ENCODE results near the gene STXBP3. TPM values are rescaled to one million over a fixed set of nuclear protein-coding genes. Genes with fewer than 3 reads are reported as not detected.

The STXBP3 gene
- total RNA-seq, 4 donors from 2014 or later, result 18.4 to 39.4 (median 24.3) TPM

- Histone ChIP-seq H3K4me1 (peaks cover 0 to under 1% of the 10 kb centered on the region in 2 donors), H3K36me3 (no peaks in the 10 kb centered on the region), H3K9me3 (no peaks in the 10 kb centered on the region), H3K4me3 (no peak overlapping the region), H3K27me3 (no peaks in the 10 kb centered on the region), H3K27ac (no peak overlapping the region)
- no peak for ATAC-seq
- TF ChIP-seq POLR2A (IDR thresholded peaks at IDR 0.05), result no peak
- TF ChIP-seq CTCF (IDR thresholded peaks at IDR 0.05 in 4 of 5, conservative IDR thresholded peaks at IDR 0.05 in 1 of 5), result no peak
- in situ Hi-C loops (cut with MboI; ENCODE audit: low sequenced_read_pairs in 4 of 4), result loop anchor here in 3 of 4 donors (10.0 kb wide), 2 partner anchors 47 to 163 kb away; partner anchors contain the start of gene PRPF38B (in 2 of the 3)
- no peak for DNase-seq
- intact Hi-C loops (cut with DNase I; ENCODE audit: low total_unique reads), result loop anchor here (10.0 kb wide), 1 partner anchor 353 kb away; the partner anchor contains the start of gene TMEM167B
These were observed 4.2 kb upstream of the STXBP3 start for GRCh38 chr1:108742253-108742652.

GRCh38 chr1:108745980-108746381, 493 bp upstream of the STXBP3 start:
- in situ Hi-C loops (cut with MboI; ENCODE audit: low sequenced_read_pairs in 4 of 4) (loop anchor here in 3 of 4 donors (5.0 to 10.0 kb wide), 3 partner anchors 49 to 159 kb away; partner anchors contain the start of gene PRPF38B (in 2 of the 3)), intact Hi-C loops (cut with DNase I; ENCODE audit: low total_unique reads) (loop anchor here (1.0 to 10.0 kb wide), 5 partner anchors 54 to 349 kb away; partner anchors contain the start of genes EEIG2, PRPF38B and TMEM167B)
- DNase-seq (no peak), ATAC-seq (no peak)
- Histone ChIP-seq H3K9me3 (no peaks in the 10 kb centered on the region), H3K27ac (peak overlapping the region; percentile 91 to 98 (median 96)), H3K4me3 (peak overlapping the region in 3 of 4 donors; percentile 88 to 93 (median 89)), H3K4me1 (peaks cover 5 to 14% of the 10 kb centered on the region in 2 donors), H3K27me3 (no peaks in the 10 kb centered on the region), H3K36me3 (no peaks in the 10 kb centered on the region)
- no peak for TF ChIP-seq POLR2A (IDR thresholded peaks at IDR 0.05)
- no peak for TF ChIP-seq CTCF (IDR thresholded peaks at IDR 0.05 in 4 of 5, conservative IDR thresholded peaks at IDR 0.05 in 1 of 5)

- Histone ChIP-seq H3K27me3 (no peaks in the 10 kb centered on the region), H3K36me3 (peaks cover 0 to 6% of the 10 kb centered on the region in 2 donors), H3K27ac (peak overlapping the region; percentile 91 to 98 (median 96)), H3K4me1 (peaks cover 5 to 14% of the 10 kb centered on the region in 2 donors), H3K9me3 (no peaks in the 10 kb centered on the region), H3K4me3 (peak overlapping the region; percentile 88 to 98 (median 91))
- intact Hi-C loops (cut with DNase I; ENCODE audit: low total_unique reads), result loop anchor here (5.0 to 10.0 kb wide), 3 partner anchors 150 to 347 kb away; partner anchors contain the start of genes EEIG2 and TMEM167B
- ATAC-seq (peak; percentile 79 to 86), DNase-seq (peak; percentile 65 to 80)
- peak in 1 of 2 donors; percentile 24 for TF ChIP-seq POLR2A (IDR thresholded peaks at IDR 0.05)
- no peak for TF ChIP-seq CTCF (IDR thresholded peaks at IDR 0.05 in 4 of 5, conservative IDR thresholded peaks at IDR 0.05 in 1 of 5)
- in situ Hi-C loops (cut with MboI; ENCODE audit: low sequenced_read_pairs in 4 of 4), result loop anchor here in 3 of 4 donors (5.0 to 10.0 kb wide), 3 partner anchors 50 to 157 kb away; partner anchors contain the start of gene PRPF38B (in 2 of the 3)
These were observed 837 bp downstream of the STXBP3 start for GRCh38 chr1:108747171-108747850.

GRCh38 chr1:108747898-108748297, 1.4 kb downstream of the STXBP3 start:
- intact Hi-C loops (cut with DNase I; ENCODE audit: low total_unique reads), result loop anchor here (2.0 to 10.0 kb wide), 4 partner anchors 149 to 347 kb away; partner anchors contain the start of genes EEIG2 and TMEM167B
- DNase-seq, result no peak
- H3K9me3 ChIP-seq, result no peaks in the 10 kb centered on the region
- TF ChIP-seq POLR2A (IDR thresholded peaks at IDR 0.05) (no peak), CTCF (IDR thresholded peaks at IDR 0.05 in 4 of 5, conservative IDR thresholded peaks at IDR 0.05 in 1 of 5) (no peak)
- in situ Hi-C loops (cut with MboI; ENCODE audit: low sequenced_read_pairs in 4 of 4), result loop anchor here in 3 of 4 donors (5.0 to 10.0 kb wide), 3 partner anchors 51 to 157 kb away; partner anchors contain the start of gene PRPF38B (in 2 of the 3)
- no peaks in the 10 kb centered on the region for H3K27me3 ChIP-seq
- H3K27ac ChIP-seq, result peak overlapping the region; percentile 91 to 98 (median 96)
- peaks cover 5 to 14% of the 10 kb centered on the region in 2 donors for H3K4me1 ChIP-seq
- ATAC-seq, result no peak
- peak overlapping the region; percentile 88 to 98 (median 91) for H3K4me3 ChIP-seq
- peaks cover 0 to 12% of the 10 kb centered on the region in 2 donors for H3K36me3 ChIP-seq
